ENCODE data around the gene CROCC. TPM values are rescaled to one million over a fixed set of nuclear protein-coding genes. Genes with fewer than 3 reads are reported as not detected.

The CROCC gene
- total RNA-seq, 4 donors from 2014 or later = 8.0 to 34.5 (median 30.0) TPM

DNA sequence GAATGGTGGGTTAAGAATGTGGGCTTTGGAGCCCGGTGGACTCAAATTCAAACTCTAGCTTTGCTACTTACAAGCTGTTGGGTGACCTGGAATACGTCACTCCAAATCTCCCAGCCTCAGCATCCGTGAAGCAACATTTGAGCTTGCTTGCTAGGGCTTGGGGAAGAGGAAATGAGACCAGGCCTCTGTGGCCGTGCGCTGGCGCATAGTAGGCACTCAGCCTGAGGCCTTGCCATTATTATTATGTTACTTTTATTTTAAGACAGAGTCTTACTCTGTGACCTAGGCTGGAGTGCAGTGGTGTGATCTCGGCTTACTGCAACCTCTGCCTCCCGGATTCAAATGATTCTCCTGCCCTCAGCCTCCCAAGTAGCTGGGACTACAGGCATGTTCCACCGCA lies 70.9 kb downstream of the CROCC start:
- Histone ChIP-seq H3K36me3 (peaks cover 0 to 100% of the 10 kb centered on the region in 2 donors), H3K27me3 (no peaks in the 10 kb centered on the region), H3K27ac (no peak overlapping the region), H3K9me3 (no peaks in the 10 kb centered on the region), H3K4me3 (no peak overlapping the region), H3K4me1 (no peaks in the 10 kb centered on the region)
- TF ChIP-seq EP300 (IDR thresholded peaks at IDR 0.05) (no peak), POLR2A (IDR thresholded peaks at IDR 0.05) (no peak)
- ATAC-seq = no peak
- 82 to 92% methylated on average over 7 of the region's 9 CpGs for WGBS, 2 donors (ENCODE audit: low coverage in 1 of 2)

DNA sequence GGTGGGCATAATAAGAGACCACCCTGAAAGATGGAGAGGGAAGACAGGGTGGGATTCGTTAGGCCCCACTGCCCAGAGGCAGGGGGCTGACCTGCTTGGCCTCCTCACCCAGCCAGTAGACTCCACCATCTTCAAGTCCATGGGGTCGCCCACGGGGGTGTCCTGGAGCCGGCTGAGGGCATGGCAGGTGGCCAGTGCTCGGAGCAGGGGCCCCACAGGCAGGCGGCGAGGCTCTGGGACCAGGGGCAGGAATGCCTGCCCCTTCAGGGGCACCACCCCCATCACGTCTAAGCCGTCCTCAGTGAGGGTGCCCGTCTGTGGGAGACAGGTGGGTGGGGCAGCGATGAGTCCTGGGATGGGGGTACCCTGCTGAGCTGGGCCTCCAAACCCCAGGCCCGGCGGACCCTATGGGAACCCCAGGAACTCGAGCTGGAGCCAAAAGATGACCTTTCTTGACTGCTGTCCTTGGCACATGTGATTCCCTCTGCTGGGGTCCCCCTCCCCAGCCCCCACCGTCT lies 71.8 kb downstream of the CROCC start:
- 73 to 93% methylated on average over 3 of the region's 15 CpGs for WGBS, 2 donors (ENCODE audit: low coverage in 1 of 2)
- Histone ChIP-seq H3K4me1 (no peaks in the 10 kb centered on the region), H3K36me3 (peaks cover 0 to 100% of the 10 kb centered on the region in 2 donors)

DNA sequence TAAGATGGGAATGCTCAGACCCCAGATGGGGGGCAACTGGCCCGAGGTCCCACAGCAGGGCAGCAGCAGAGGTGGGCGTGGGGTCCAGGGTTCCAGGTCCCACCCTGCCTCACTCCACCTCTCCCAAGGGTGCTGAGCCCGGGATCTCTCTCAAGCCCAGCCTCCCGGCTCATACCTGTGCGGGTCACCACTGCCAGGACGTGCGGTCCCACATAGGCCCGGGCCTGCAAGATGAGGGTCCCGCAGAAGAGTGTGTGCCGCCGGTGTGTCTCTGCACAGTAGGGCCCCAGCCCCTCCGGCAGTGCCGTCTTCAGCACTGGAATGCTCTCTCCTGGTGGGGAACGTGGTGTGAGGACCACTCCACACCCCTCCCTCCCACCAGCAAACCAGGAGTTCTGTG lies 75.1 kb downstream of the CROCC start:
- no peaks in the 10 kb centered on the region for H3K4me1 ChIP-seq
- TF ChIP-seq CTCF (IDR thresholded peaks at IDR 0.05) (no peak), EP300 (IDR thresholded peaks at IDR 0.05) (no peak), POLR2A (IDR thresholded peaks at IDR 0.05) (no peak), POLR2AphosphoS5 (IDR thresholded peaks at IDR 0.05) (no peak)
- no peaks in the 10 kb centered on the region for H3K27me3 ChIP-seq
- peaks cover 0 to 99% of the 10 kb centered on the region in 2 donors for H3K36me3 ChIP-seq
- ATAC-seq = no peak
- H3K4me3 ChIP-seq = no peak overlapping the region
- H3K9me3 ChIP-seq = no peaks in the 10 kb centered on the region
- H3K27ac ChIP-seq = no peak overlapping the region
- 79% methylated on average over 2 of the region's 14 CpGs; no CpG with 5 or more reads in 1 of the 2 donors for WGBS, 2 donors (ENCODE audit: low coverage in 1 of 2)

More for the DNA sequence above, 71.8 kb downstream of the CROCC start:
- TF ChIP-seq POLR2AphosphoS5 (IDR thresholded peaks at IDR 0.05) (no peak), EP300 (IDR thresholded peaks at IDR 0.05) (no peak), CTCF (IDR thresholded peaks at IDR 0.05) (no peak), POLR2A (IDR thresholded peaks at IDR 0.05) (no peak)
- no peak for ATAC-seq
- no peaks in the 10 kb centered on the region for H3K9me3 ChIP-seq
- no peak overlapping the region for H3K27ac ChIP-seq
- H3K27me3 ChIP-seq = no peaks in the 10 kb centered on the region
- H3K4me3 ChIP-seq = no peak overlapping the region

- Histone ChIP-seq H3K4me1 (no peaks in the 10 kb centered on the region), H3K4me3 (no peak overlapping the region), H3K27ac (no peak overlapping the region), H3K9me3 (no peaks in the 10 kb centered on the region), H3K27me3 (no peaks in the 10 kb centered on the region), H3K36me3 (peaks cover 0 to 99% of the 10 kb centered on the region in 2 donors)
- no peak for ATAC-seq
- no peak for TF ChIP-seq EP300 (IDR thresholded peaks at IDR 0.05)
- no peak for TF ChIP-seq POLR2A (IDR thresholded peaks at IDR 0.05)
- no peak for TF ChIP-seq CTCF (IDR thresholded peaks at IDR 0.05)
- no peak for TF ChIP-seq POLR2AphosphoS5 (IDR thresholded peaks at IDR 0.05)
- WGBS, 2 donors (ENCODE audit: low coverage in 1 of 2) = 63 to 75% methylated on average over 4 to 10 of the region's 10 CpGs
Observed at GRCh38 chr1:16998589-16998988, 76.9 kb downstream of the CROCC start.

GRCh38 chr1:16999863-17000262 lies 78.1 kb downstream of the CROCC start:
- H3K4me1 ChIP-seq = no peaks in the 10 kb centered on the region
- H3K27me3 ChIP-seq = no peaks in the 10 kb centered on the region
- ATAC-seq = no peak
- H3K27ac ChIP-seq = no peak overlapping the region
- H3K4me3 ChIP-seq = no peak overlapping the region
- no peaks in the 10 kb centered on the region for H3K9me3 ChIP-seq
- no peak for TF ChIP-seq POLR2A (IDR thresholded peaks at IDR 0.05)
- TF ChIP-seq CTCF (IDR thresholded peaks at IDR 0.05) = no peak
- TF ChIP-seq EP300 (IDR thresholded peaks at IDR 0.05) = no peak
- TF ChIP-seq POLR2AphosphoS5 (IDR thresholded peaks at IDR 0.05) = no peak
- H3K36me3 ChIP-seq = peaks cover 0 to 99% of the 10 kb centered on the region in 2 donors
- 94% methylated on average over 5 of the region's 8 CpGs; no CpG with 5 or more reads in 1 of the 2 donors for WGBS, 2 donors (ENCODE audit: low coverage in 1 of 2)

All from gastroesophageal sphincter (tissue), 4 donors.